Stimulated activated memory B cell treated with anti-CD40 and anti-IgM and Interleukin-4, amounts not matched to agents 10 μg/mL and 1 μg/mL and 100 μg/mL, for 72 hours (primary cell): ENCODE results near the gene SLC6A9.

ENCODE experiments used
- ATAC-seq: fragments of 150-1000 bp; cut with Tn5 transposase; 2 replicates; pipeline ENCODE4 v1.10.0; 2021
- H3K27ac Mint-ChIP-seq: one replicate; pipeline ENCODE4 v1.8.0; 2022; ENCODE audit warnings: mild to moderate bottlenecking, mixed read lengths
- H3K27me3 Mint-ChIP-seq: one replicate; pipeline ENCODE4 v1.8.0; 2022; ENCODE audit warnings: mixed read lengths
- H3K36me3 Mint-ChIP-seq: one replicate; pipeline ENCODE4 v1.8.0; 2022; ENCODE audit warnings: mixed read lengths
- H3K4me1 Mint-ChIP-seq: one replicate; pipeline ENCODE4 v1.8.0; 2022; ENCODE audit warnings: mixed read lengths
- H3K4me3 Mint-ChIP-seq: one replicate; pipeline ENCODE4 v1.8.0; 2022; ENCODE audit warnings: mild to moderate bottlenecking, moderate library complexity, mixed read lengths
- H3K9me3 Mint-ChIP-seq: one replicate; pipeline ENCODE4 v1.8.0; 2022; ENCODE audit warnings: mixed read lengths

SLC6A9 gene

GRCh38 chr1:44059664-44060355, 28.5 kb upstream of the SLC6A9 start:
- H3K27ac Mint-ChIP-seq, result no peak overlapping the region
- no peaks in the 10 kb centered on the region for H3K4me1 Mint-ChIP-seq
- H3K4me3 Mint-ChIP-seq, result no peak overlapping the region

GRCh38 chr1:44059212-44059611, 27.9 kb upstream of the SLC6A9 start:
- Mint-ChIP-seq H3K4me3 (no peak overlapping the region), H3K27ac (no peak overlapping the region), H3K9me3 (no peaks in the 10 kb centered on the region), H3K27me3 (no peaks in the 10 kb centered on the region), H3K4me1 (no peaks in the 10 kb centered on the region), H3K36me3 (no peaks in the 10 kb centered on the region)
- ATAC-seq, result no peak

More at GRCh38 chr1:44059664-44060355, 28.5 kb upstream of the SLC6A9 start:
- H3K27me3 Mint-ChIP-seq, result no peaks in the 10 kb centered on the region
- no peak for ATAC-seq
- no peaks in the 10 kb centered on the region for H3K36me3 Mint-ChIP-seq
- H3K9me3 Mint-ChIP-seq, result no peaks in the 10 kb centered on the region

GRCh38 chr1:44057293-44057692, 26.0 kb upstream of the SLC6A9 start:
- no peak overlapping the region for H3K27ac Mint-ChIP-seq
- H3K27me3 Mint-ChIP-seq, result no peaks in the 10 kb centered on the region
- no peaks in the 10 kb centered on the region for H3K36me3 Mint-ChIP-seq
- no peak overlapping the region for H3K4me3 Mint-ChIP-seq
- no peaks in the 10 kb centered on the region for H3K9me3 Mint-ChIP-seq
- no peaks in the 10 kb centered on the region for H3K4me1 Mint-ChIP-seq
- no peak for ATAC-seq

- Mint-ChIP-seq H3K4me3 (no peak overlapping the region), H3K9me3 (no peaks in the 10 kb centered on the region), H3K27ac (no peak overlapping the region), H3K4me1 (no peaks in the 10 kb centered on the region), H3K36me3 (no peaks in the 10 kb centered on the region), H3K27me3 (peaks cover 6% of the 10 kb centered on the region)
- ATAC-seq, result no peak
Measured at GRCh38 chr1:44053394-44053793, 22.1 kb upstream of the SLC6A9 start.

DNA sequence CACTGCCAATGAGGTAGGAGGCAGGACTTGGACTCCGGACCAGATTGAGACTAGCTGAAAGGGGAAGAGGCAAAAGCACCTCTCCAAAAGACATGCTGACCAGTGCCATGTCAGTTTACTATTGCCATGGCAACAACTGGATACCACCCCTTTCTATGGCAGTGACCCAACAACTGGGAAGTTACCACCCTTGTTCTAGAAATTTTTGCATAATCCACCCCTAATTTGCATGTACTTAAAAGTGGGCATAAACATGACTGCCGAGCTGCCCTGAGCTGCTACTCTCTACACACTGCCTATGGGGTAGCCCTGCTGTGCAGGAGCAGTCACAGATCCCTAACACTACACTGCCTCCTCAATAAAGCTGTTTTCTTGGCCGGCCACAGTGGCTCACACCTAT, 19.0 kb upstream of the SLC6A9 start:
- Mint-ChIP-seq H3K9me3 (no peaks in the 10 kb centered on the region), H3K36me3 (no peaks in the 10 kb centered on the region), H3K4me3 (no peak overlapping the region), H3K4me1 (peaks cover 9% of the 10 kb centered on the region), H3K27me3 (peaks cover 16% of the 10 kb centered on the region), H3K27ac (no peak overlapping the region)
- no peak for ATAC-seq

DNA sequence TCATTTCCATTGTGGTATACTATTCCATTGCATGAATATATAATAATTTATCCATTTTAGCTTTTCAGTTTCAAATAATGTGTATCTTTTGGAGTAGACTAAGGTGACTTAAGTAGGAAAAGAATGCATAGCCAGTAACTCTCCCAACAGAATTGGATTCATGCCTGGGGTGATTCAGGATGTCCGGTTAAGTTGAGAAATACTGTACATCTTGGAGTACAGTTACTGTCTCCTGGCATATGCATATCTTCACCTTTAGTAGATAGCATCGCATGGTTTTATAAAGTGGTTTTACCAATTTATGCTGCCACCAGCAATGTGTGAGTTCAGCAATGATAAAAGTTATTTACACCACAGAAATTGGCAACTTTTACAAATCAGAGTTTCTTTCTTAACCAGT, 18.6 kb upstream of the SLC6A9 start:
- Mint-ChIP-seq H3K27me3 (peaks cover 16% of the 10 kb centered on the region), H3K4me1 (peaks cover 9% of the 10 kb centered on the region), H3K27ac (no peak overlapping the region), H3K9me3 (no peaks in the 10 kb centered on the region), H3K4me3 (no peak overlapping the region), H3K36me3 (no peaks in the 10 kb centered on the region)
- ATAC-seq, result no peak

GRCh38 chr1:44048532-44049215, 17.4 kb upstream of the SLC6A9 start:
- peaks cover 16% of the 10 kb centered on the region for H3K27me3 Mint-ChIP-seq
- H3K36me3 Mint-ChIP-seq, result no peaks in the 10 kb centered on the region
- no peak overlapping the region for H3K27ac Mint-ChIP-seq
- H3K4me1 Mint-ChIP-seq, result peaks cover 9% of the 10 kb centered on the region
- H3K4me3 Mint-ChIP-seq, result no peak overlapping the region
- H3K9me3 Mint-ChIP-seq, result no peaks in the 10 kb centered on the region
- ATAC-seq, result no peak

GRCh38 chr1:44047131-44047530, 15.9 kb upstream of the SLC6A9 start:
- H3K4me1 Mint-ChIP-seq, result peaks cover 9% of the 10 kb centered on the region
- no peak overlapping the region for H3K4me3 Mint-ChIP-seq
- peaks cover 24% of the 10 kb centered on the region for H3K27me3 Mint-ChIP-seq
- H3K27ac Mint-ChIP-seq, result no peak overlapping the region
- no peak for ATAC-seq
- H3K9me3 Mint-ChIP-seq, result no peaks in the 10 kb centered on the region
- H3K36me3 Mint-ChIP-seq, result no peaks in the 10 kb centered on the region

DNA sequence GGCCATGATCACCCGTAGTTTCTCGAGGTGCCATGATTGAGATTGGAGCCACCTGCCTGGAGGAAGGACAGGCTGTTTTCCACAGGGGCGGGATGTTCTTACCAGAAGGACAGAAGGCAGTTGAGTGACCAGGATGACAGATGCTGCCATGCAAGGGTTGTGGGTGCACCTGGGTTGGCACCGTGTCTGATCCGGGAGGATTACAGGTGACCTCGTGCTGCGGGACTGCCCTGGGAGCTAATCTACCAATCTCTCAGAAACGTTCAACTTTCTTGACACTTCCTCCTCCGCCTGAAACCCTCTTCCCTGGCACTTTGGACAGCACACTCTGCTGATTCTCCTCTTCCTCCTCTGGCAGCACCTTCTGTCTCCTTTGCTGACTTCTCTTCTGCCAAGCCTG, 13.8 kb upstream of the SLC6A9 start:
- Mint-ChIP-seq H3K9me3 (no peaks in the 10 kb centered on the region), H3K27ac (no peak overlapping the region), H3K36me3 (no peaks in the 10 kb centered on the region), H3K4me1 (peaks cover 9% of the 10 kb centered on the region), H3K4me3 (no peak overlapping the region), H3K27me3 (peaks cover 18% of the 10 kb centered on the region)
- no peak for ATAC-seq

- H3K27me3 Mint-ChIP-seq, result peaks cover 18% of the 10 kb centered on the region
- H3K27ac Mint-ChIP-seq, result no peak overlapping the region
- H3K4me1 Mint-ChIP-seq, result peaks cover 9% of the 10 kb centered on the region
- no peak for ATAC-seq
- no peak overlapping the region for H3K4me3 Mint-ChIP-seq
- no peaks in the 10 kb centered on the region for H3K9me3 Mint-ChIP-seq
- H3K36me3 Mint-ChIP-seq, result no peaks in the 10 kb centered on the region
Measured at GRCh38 chr1:44044071-44044801, 13.0 kb upstream of the SLC6A9 start.

GRCh38 chr1:44043176-44044070, 12.2 kb upstream of the SLC6A9 start:
- no peak for ATAC-seq
- Mint-ChIP-seq H3K4me3 (no peak overlapping the region), H3K9me3 (no peaks in the 10 kb centered on the region), H3K36me3 (no peaks in the 10 kb centered on the region), H3K4me1 (peaks cover 9% of the 10 kb centered on the region), H3K27me3 (peaks cover 18% of the 10 kb centered on the region), H3K27ac (no peak overlapping the region)

DNA sequence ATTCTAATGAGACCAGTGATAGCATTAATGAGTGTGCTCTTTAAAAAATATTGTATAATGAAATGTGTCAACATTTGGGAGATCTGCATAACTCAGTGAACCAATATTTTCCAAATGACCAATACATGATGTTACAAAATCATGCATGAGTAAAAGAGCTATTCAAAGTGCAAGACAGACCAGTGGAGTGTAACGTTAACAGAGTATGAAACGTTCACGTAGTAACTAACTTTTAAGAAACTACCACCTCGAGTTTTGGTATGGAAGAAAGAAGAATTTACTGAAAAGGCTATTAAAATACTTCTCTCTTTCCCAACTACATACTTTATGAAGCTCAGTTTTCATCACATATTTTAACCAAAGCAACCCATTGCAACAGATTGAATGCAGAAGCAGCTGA, 9.6 kb upstream of the SLC6A9 start:
- H3K4me1 Mint-ChIP-seq, result no peaks in the 10 kb centered on the region

GRCh38 chr1:44040418-44040817, 9.2 kb upstream of the SLC6A9 start:
- H3K36me3 Mint-ChIP-seq, result no peaks in the 10 kb centered on the region
- no peaks in the 10 kb centered on the region for H3K4me1 Mint-ChIP-seq
- no peak overlapping the region for H3K4me3 Mint-ChIP-seq
- H3K27ac Mint-ChIP-seq, result no peak overlapping the region
- no peaks in the 10 kb centered on the region for H3K9me3 Mint-ChIP-seq
- ATAC-seq, result no peak
- peaks cover 9% of the 10 kb centered on the region for H3K27me3 Mint-ChIP-seq

More for the DNA sequence above, 9.6 kb upstream of the SLC6A9 start:
- no peak for ATAC-seq
- H3K27ac Mint-ChIP-seq, result no peak overlapping the region
- H3K4me3 Mint-ChIP-seq, result no peak overlapping the region
- no peaks in the 10 kb centered on the region for H3K36me3 Mint-ChIP-seq
- peaks cover 9% of the 10 kb centered on the region for H3K27me3 Mint-ChIP-seq
- no peaks in the 10 kb centered on the region for H3K9me3 Mint-ChIP-seq

DNA sequence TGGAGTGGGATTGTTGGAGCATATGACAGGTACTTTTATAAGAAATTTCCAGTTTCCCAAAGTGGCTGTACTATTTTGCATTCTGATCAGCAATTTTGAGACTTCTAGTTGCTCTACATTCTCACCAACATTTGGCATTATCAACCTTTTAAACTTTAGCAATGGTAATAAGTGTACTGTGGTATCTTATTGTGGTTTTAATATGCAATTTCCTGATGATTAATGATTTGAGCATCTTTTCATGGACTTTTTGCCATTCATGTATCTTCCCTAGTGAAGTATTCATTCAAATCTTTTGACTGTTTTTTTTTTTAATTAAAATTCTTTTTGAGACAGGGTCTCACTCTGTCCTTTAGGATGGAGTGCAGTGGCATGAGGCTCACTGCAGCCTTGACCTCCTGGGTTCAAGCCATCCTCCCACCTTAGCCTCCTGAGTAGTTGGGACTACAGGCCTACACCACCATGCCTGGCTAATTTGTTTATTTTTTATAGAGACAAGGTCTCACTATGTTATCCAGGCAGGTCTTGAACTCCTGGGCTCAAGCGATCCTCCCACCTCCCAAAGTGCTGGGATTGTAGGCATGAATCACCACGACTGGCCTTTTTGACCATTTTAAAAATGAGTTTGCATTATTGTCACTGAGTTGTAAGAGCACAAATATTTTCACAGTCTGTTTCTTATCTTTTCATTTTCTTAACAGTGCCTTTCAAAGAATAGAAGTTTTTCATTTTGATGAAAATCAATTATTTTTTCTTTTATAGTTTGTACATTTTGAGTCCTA, 7.8 kb upstream of the SLC6A9 start:
- Mint-ChIP-seq H3K9me3 (no peaks in the 10 kb centered on the region), H3K27ac (no peak overlapping the region), H3K4me3 (no peak overlapping the region), H3K27me3 (peaks cover 9% of the 10 kb centered on the region), H3K4me1 (no peaks in the 10 kb centered on the region), H3K36me3 (no peaks in the 10 kb centered on the region)
- ATAC-seq, result no peak
